SU-DHL-6 (cell line): Measurements from ENCODE around the gene SH2D4B.

Source experiments
- CTCF ChIP-seq: fragments of 200-600 bp; sonication (generic); IDR thresholded peaks from one replicate; pipeline ENCODE4 v1.5.1; 2017; ENCODE audit warnings: antibody characterized with exemption, mild to moderate bottlenecking, low read length, moderate library complexity; ENCODE audit not compliant: insufficient read depth, poor library complexity, severe bottlenecking
- EZH2phosphoT487 ChIP-seq: fragments of 200-600 bp; sonication (generic), shearing (Covaris generic); conservative IDR thresholded peaks from 2 replicates; pipeline ENCODE4 v1.6.1; 2018; ENCODE audit warnings: mild to moderate bottlenecking, antibody characterized with exemption, low read length, moderate library complexity, mixed read lengths

GRCh38 chr10:80518143-80518806 lies 19.4 kb upstream of the SH2D4B start:
- no peak for TF ChIP-seq EZH2phosphoT487
- no peak for TF ChIP-seq CTCF
